ENCODE results near the gene ALKBH3.

DNA sequence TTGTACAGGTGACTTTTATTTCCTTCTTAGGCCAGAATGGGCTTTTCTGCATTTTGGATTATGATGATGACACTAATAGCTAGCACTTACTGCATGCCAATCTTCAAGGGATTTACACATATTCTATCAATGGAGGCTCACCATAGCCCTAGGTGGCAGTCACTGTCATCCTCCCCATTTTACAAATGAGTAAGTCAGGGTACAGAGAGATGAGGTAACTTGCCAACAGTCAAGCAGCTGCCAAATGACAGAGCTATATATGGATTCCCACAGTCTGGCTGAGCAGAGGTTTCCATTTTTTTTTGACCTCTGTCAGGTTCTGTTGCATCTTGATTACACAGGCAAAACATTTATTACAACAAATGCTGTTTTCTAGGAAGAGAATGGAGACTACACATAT lies 38.0 kb downstream of the ALKBH3 start:
- TF ChIP-seq, protein P1, sequence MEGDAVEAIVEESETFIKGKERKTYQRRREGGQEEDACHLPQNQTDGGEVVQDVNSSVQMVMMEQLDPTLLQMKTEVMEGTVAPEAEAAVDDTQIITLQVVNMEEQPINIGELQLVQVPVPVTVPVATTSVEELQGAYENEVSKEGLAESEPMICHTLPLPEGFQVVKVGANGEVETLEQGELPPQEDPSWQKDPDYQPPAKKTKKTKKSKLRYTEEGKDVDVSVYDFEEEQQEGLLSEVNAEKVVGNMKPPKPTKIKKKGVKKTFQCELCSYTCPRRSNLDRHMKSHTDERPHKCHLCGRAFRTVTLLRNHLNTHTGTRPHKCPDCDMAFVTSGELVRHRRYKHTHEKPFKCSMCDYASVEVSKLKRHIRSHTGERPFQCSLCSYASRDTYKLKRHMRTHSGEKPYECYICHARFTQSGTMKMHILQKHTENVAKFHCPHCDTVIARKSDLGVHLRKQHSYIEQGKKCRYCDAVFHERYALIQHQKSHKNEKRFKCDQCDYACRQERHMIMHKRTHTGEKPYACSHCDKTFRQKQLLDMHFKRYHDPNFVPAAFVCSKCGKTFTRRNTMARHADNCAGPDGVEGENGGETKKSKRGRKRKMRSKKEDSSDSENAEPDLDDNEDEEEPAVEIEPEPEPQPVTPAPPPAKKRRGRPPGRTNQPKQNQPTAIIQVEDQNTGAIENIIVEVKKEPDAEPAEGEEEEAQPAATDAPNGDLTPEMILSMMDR (IDR thresholded peaks at IDR 0.05), result no peak
- no peak for TF ChIP-seq POLR2A (IDR thresholded peaks at IDR 0.05)

All from testis (tissue), 2 donors.